Measurements from ENCODE around the gene YTHDC2. TPM values are rescaled to one million over a fixed set of nuclear protein-coding genes. Genes with fewer than 3 reads are reported as not detected.

Gene YTHDC2
- total RNA-seq: 10 to 100 TPM in 6 of 9 donors, 1 to 10 TPM in 3; 9.4 to 19.8 (median 15.1) TPM
- polyA plus RNA-seq: 1 to 10 TPM; 5.7 to 8.2 TPM
- long read RNA-seq, donor 1, full-length matches to known transcripts: 3 of 17 reads
- long read RNA-seq, donor 1, partial matches to known transcripts: 11 of 17 reads
- long read RNA-seq, donor 1, other reads (novel, unspliced or antisense): 3 of 17 reads
- long read RNA-seq, donor 2, partial matches to known transcripts: 19 of 20 reads
- long read RNA-seq, donor 2, other reads (novel, unspliced or antisense): 1 of 20 reads
- long read RNA-seq, donor 3, full-length matches to known transcripts: 7 of 20 reads
- long read RNA-seq, donor 3, partial matches to known transcripts: 9 of 20 reads
- long read RNA-seq, donor 3, other reads (novel, unspliced or antisense): 4 of 20 reads

- Histone ChIP-seq H3K36me3 (peaks cover 0 to 33% (median under 1%) of the 10 kb centered on the region in 9 donors), H3K27ac (peak within 1 kb of the TSS; percentile 70 to 97 (median 92)), H3K27me3 (peaks cover 0 to 13% (median 0%) of the 10 kb centered on the region in 9 donors), H3K4me1 (peaks cover 0 to 37% (median 16%) of the 10 kb centered on the region in 12 donors), H3K4me3 (peak within 1 kb of the TSS; percentile 77 to 96 (median 82)), H3K9me3 (no peaks in the 10 kb centered on the region)
- 0 to 1% (median 1%) methylated on average over 51 to 72 of the region's 72 CpGs for WGBS, 4 donors
- ATAC-seq: peak; percentile 95 to 98 (median 98)
- intact Hi-C loops (cut with DNase I): loop anchor here (2.0 to 10.0 kb wide), 10 partner anchors 133 to 519 kb away; no protein-coding TSS in a partner anchor
- TF ChIP-seq CTCF (IDR thresholded peaks at IDR 0.05) (peak in 10 of 12 donors; percentile 8 to 58 (median 32)), POLR2A (IDR thresholded peaks at IDR 0.05) (peak in 1 of 2 donors; percentile 73)
- peak; percentile 88 to 95 (median 91) for DNase-seq
Observed at GRCh38 chr5:113513384-113514288, at the start of gene YTHDC2. TSS of gene YTHDC2 (plus strand) at chr5:113513694. CDS start at chr5:113513896, 202 bp downstream.

- H3K27me3 ChIP-seq: peaks cover 0 to 4% (median 0%) of the 10 kb centered on the region in 9 donors
- intact Hi-C loops (cut with DNase I): loop anchor here in 1 of 10 donors (2.0 kb wide), 1 partner anchor 19 kb away; no protein-coding TSS in a partner anchor
- H3K9me3 ChIP-seq: no peaks in the 10 kb centered on the region
- ATAC-seq (peak in 3 of 4 donors; percentile 33 to 54 (median 52)), DNase-seq (no peak)
- no peak overlapping the region for H3K27ac ChIP-seq
- H3K4me3 ChIP-seq: no peak overlapping the region
- 10 to 17% (median 14%) methylated on average over 5 of the region's 5 CpGs for WGBS, 4 donors
- H3K4me1 ChIP-seq: peaks cover 0 to 5% (median 0%) of the 10 kb centered on the region in 12 donors
- no peaks in the 10 kb centered on the region for H3K36me3 ChIP-seq
- no peak for TF ChIP-seq CTCF (IDR thresholded peaks at IDR 0.05)
- TF ChIP-seq POLR2A (IDR thresholded peaks at IDR 0.05): no peak
Observed at GRCh38 chr5:113474100-113474728, 39.3 kb upstream of the YTHDC2 start.

- no peak for ATAC-seq
- no peaks in the 10 kb centered on the region for H3K9me3 ChIP-seq
- H3K4me1 ChIP-seq: peaks cover 0 to 5% (median 0%) of the 10 kb centered on the region in 12 donors
- no peak for DNase-seq
- H3K36me3 ChIP-seq: no peaks in the 10 kb centered on the region
- no peak overlapping the region for H3K4me3 ChIP-seq
- no peak overlapping the region for H3K27ac ChIP-seq
- peaks cover 0 to 26% (median 0%) of the 10 kb centered on the region in 9 donors for H3K27me3 ChIP-seq
- TF ChIP-seq POLR2A (IDR thresholded peaks at IDR 0.05): no peak
- TF ChIP-seq CTCF (IDR thresholded peaks at IDR 0.05): no peak
- 42 to 55% (median 48%) methylated on average over 3 of the region's 3 CpGs for WGBS, 4 donors
- intact Hi-C loops (cut with DNase I): no loop called here
Observed at GRCh38 chr5:113478691-113479090, 34.8 kb upstream of the YTHDC2 start.
